A549 treated with DMSO at 1 μM for 4 hours (cell line): ENCODE measurements around the gene IL17RE. TPM values are rescaled to one million over a fixed set of nuclear protein-coding genes. Genes with fewer than 3 reads are reported as not detected.

Experiments
- total RNA-seq: library from RNA; stranded (reverse); fragments of 200-300 nt; extraction: Qiagen RNA extraction; gene quantifications from 5 replicates; pipeline ENCODE4 v1.2.3, GENCODE V29; 2022; ENCODE audit warnings: low read depth

Gene IL17RE
- 0.76 to 1.1 TPM (median 0.95 TPM) in 5 replicates for total RNA-seq

GRCh38 chr3:9902372-9903237 is at the start of gene IL17RE:
Gene IL17RE (plus strand): TSS chr3:9902848. CDS start chr3:9902933, 85 bp downstream.

GRCh38 chr3:9879830-9880549 is 22.7 kb upstream of the IL17RE start, which contains the start of gene CIDEC:
Gene CIDEC (minus strand): TSS chr3:9880253. CDS start chr3:9878486, 1,767 bp downstream.

GRCh38 chr3:9890249-9891071 is 12.2 kb upstream of the IL17RE start, which contains the start of gene JAGN1:
Gene JAGN1 (plus strand): TSS chr3:9890610. CDS start chr3:9890723, 113 bp downstream.

GRCh38 chr3:9916734-9917680 is 14.4 kb downstream of the IL17RE start, which contains the start of gene IL17RC:
Gene IL17RC (plus strand): TSS chr3:9917098. CDS start chr3:9917316, 218 bp downstream.

GRCh38 chr3:9933561-9934234 is 31.1 kb downstream of the IL17RE start, which contains the start of gene CRELD1:
Gene CRELD1 (plus strand): TSS chr3:9933834. CDS start chr3:9934439, 605 bp downstream.

GRCh38 chr3:9951962-9952805 is 49.5 kb downstream of the IL17RE start, which contains the start of gene PRRT3:
Gene PRRT3 (minus strand): TSS chr3:9952408. CDS start chr3:9950115, 2,293 bp downstream.

Other genes starting within 250 kb of the IL17RE start
- gene CPNE9, start 199.0 kb upstream of the IL17RE start, total RNA-seq: 0.08 to 0.33 TPM (median 0.15 TPM) in 4 of 5 replicates, not detected in the other
- gene BRPF1, start 171.1 kb upstream of the IL17RE start, total RNA-seq: 17.5 to 20.7 TPM (median 19.1 TPM) in 5 replicates
- gene OGG1, start 152.9 kb upstream of the IL17RE start, total RNA-seq: 15.3 to 17.3 TPM (median 16.3 TPM) in 5 replicates
- 13.0 to 18.9 TPM (median 16.3 TPM) in 5 replicates for gene CAMK1, start 132.9 kb upstream of the IL17RE start, total RNA-seq
- 55.6 to 60.5 TPM (median 58.6 TPM) in 5 replicates for gene TADA3, start 110.4 kb upstream of the IL17RE start, total RNA-seq
- gene ARPC4, start 109.8 kb upstream of the IL17RE start, total RNA-seq: 148 to 226 TPM (median 154 TPM) in 5 replicates
- gene TTLL3, start 92.6 kb upstream of the IL17RE start, total RNA-seq: 6.3 to 8.5 TPM (median 7.1 TPM) in 5 replicates
- gene RPUSD3, start 58.8 kb upstream of the IL17RE start, total RNA-seq: 32.9 to 46.8 TPM (median 41.2 TPM) in 5 replicates
- 1.8 to 2.8 TPM (median 2.1 TPM) in 5 replicates for gene CIDEC, start 22.6 kb upstream of the IL17RE start, total RNA-seq
- gene JAGN1, start 12.2 kb upstream of the IL17RE start, total RNA-seq: 52.1 to 69.3 TPM (median 64.3 TPM) in 5 replicates
- gene IL17RC, start 14.2 kb downstream of the IL17RE start, total RNA-seq: 13.6 to 15.7 TPM (median 15.2 TPM) in 5 replicates
- 8.3 to 11.4 TPM (median 11.0 TPM) in 5 replicates for gene CRELD1, start 31.0 kb downstream of the IL17RE start, total RNA-seq
- gene PRRT3, start 49.6 kb downstream of the IL17RE start, total RNA-seq: 1.0 to 1.5 TPM (median 1.4 TPM) in 5 replicates
- gene EMC3, start 84.0 kb downstream of the IL17RE start, total RNA-seq: 120 to 154 TPM (median 128 TPM) in 5 replicates
- gene FANCD2, start 123.6 kb downstream of the IL17RE start, total RNA-seq: 16.2 to 21.1 TPM (median 20.9 TPM) in 5 replicates
- not detected in 5 replicates for gene FANCD2OS, start 205.4 kb downstream of the IL17RE start, total RNA-seq
- gene BRK1, start 212.8 kb downstream of the IL17RE start, total RNA-seq: 169 to 184 TPM (median 179 TPM) in 5 replicates
- gene VHL, start 238.9 kb downstream of the IL17RE start, total RNA-seq: 29.6 to 40.2 TPM (median 35.0 TPM) in 5 replicates